Thyroid gland (tissue), 4 donors: ENCODE results near the gene DNAJC1. TPM values are rescaled to one million over a fixed set of nuclear protein-coding genes. Genes with fewer than 3 reads are reported as not detected.

Experiments used
- DNase-seq, 2 donors: peaks; one replicate each; pipeline ENCODE4 v3.0.0-alpha.2; 2019
- H3K27ac ChIP-seq, 3 donors: fragments of 200-600 bp; sonication (generic); 1 replicate in 2 of 3; 2 replicates in 1 of 3; pipeline ENCODE4 v1.5.1; 2016 to 2019; ENCODE audit warnings: mild to moderate bottlenecking in 1 of 3, moderate library complexity in 1 of 3
- H3K27me3 ChIP-seq: fragments of 200-600 bp; sonication (generic); one replicate; pipeline ENCODE4 v1.5.1; 2019
- H3K36me3 ChIP-seq, 2 donors: fragments of 200-600 bp; sonication (generic); one replicate each; pipeline ENCODE4 v1.5.1; 2016 to 2019
- H3K4me1 ChIP-seq, 2 donors: fragments of 200-600 bp; sonication (generic); one replicate each; pipeline ENCODE4 v1.5.1; 2017 to 2019
- H3K4me3 ChIP-seq, 3 donors: fragments of 200-600 bp; sonication (generic); replicated peaks in 1 of 3; 1 replicate in 2 of 3; 2 replicates in 1 of 3; pipeline ENCODE4 v1.5.1; 2016; ENCODE audit warnings: mild to moderate bottlenecking in 1 of 3
- H3K9me3 ChIP-seq: fragments of 200-600 bp; sonication (generic); one replicate; pipeline ENCODE4 v1.5.1; 2017
- CTCF ChIP-seq, 6 experiments: fragments of 200-600 bp in 3 of 6; fragments of 450-650 bp in 3 of 6; sonication (generic) in 3 of 6; IDR thresholded peaks; one replicate each; pipeline ENCODE4 v1.5.1; 2016 to 2019; ENCODE audit warnings: antibody characterized with exemption in 6 of 6, mild to moderate bottlenecking in 2 of 6, inconsistent platforms in 1 of 6, moderate library complexity in 1 of 6
- POLR2A ChIP-seq, 2 donors: fragments of 450-650 bp; IDR thresholded peaks; one replicate each; pipeline ENCODE4 v1.6.1; 2017; ENCODE audit warnings: antibody characterized with exemption in 2 of 2, mild to moderate bottlenecking in 2 of 2, moderate library complexity in 1 of 2
- WGBS, 2 donors: methylation state at CpG; one replicate each; pipeline ENCODE4 v1.1.5; 2017; 5-methylcytosine and 5-hydroxymethylcytosine counted together
- intact Hi-C: fragments of 100-400 bp; cut with DNase I; formaldehyde crosslinking; loops from one replicate; pipeline ENCODE4 v1.15.1; 2023
- total RNA-seq, 4 donors: library from RNA; depleted of rRNA; stranded (reverse); fragments of >200 nt; gene quantifications; one replicate each; pipeline ENCODE4 v1.2.3, GENCODE V29; 2016

DNAJC1 gene
- total RNA-seq, 4 donors from 2014 or later, result 73.4 to 157 (median 95.6) TPM

- H3K4me1 ChIP-seq, result no peaks in the 10 kb centered on the region
- H3K27ac ChIP-seq, result no peak overlapping the region
- no peak for DNase-seq
- no peak overlapping the region for H3K4me3 ChIP-seq
- peaks cover 18 to 19% of the 10 kb centered on the region in 2 donors for H3K36me3 ChIP-seq
- intact Hi-C loops, result no loop called here
- no peaks in the 10 kb centered on the region for H3K27me3 ChIP-seq
- H3K9me3 ChIP-seq, result no peaks in the 10 kb centered on the region
- 74% methylated on average over 4 of the region's 4 CpGs for WGBS, 2 donors
- no peak for TF ChIP-seq CTCF (IDR thresholded peaks at IDR 0.05)
- TF ChIP-seq POLR2A (IDR thresholded peaks at IDR 0.05), result no peak
These were observed 262.5 kb downstream of the DNAJC1 start for GRCh38 chr10:21740989-21741388.

- TF ChIP-seq CTCF (IDR thresholded peaks at IDR 0.05), result no peak
- Histone ChIP-seq H3K4me1 (peaks cover 2 to 4% of the 10 kb centered on the region in 2 donors), H3K9me3 (no peaks in the 10 kb centered on the region), H3K27ac (no peak overlapping the region), H3K4me3 (no peak overlapping the region), H3K27me3 (no peaks in the 10 kb centered on the region), H3K36me3 (peaks cover 9 to 18% of the 10 kb centered on the region in 2 donors)
- WGBS, 2 donors, result 89 to 94% methylated on average over 4 of the region's 4 CpGs
- intact Hi-C loops, result loop anchor here (10.0 kb wide), 1 partner anchor 462 kb away; no protein-coding TSS in a partner anchor
- no peak for DNase-seq
These were observed 266.4 kb downstream of the DNAJC1 start for GRCh38 chr10:21737106-21737505.

GRCh38 chr10:21733710-21734109 lies 269.8 kb downstream of the DNAJC1 start:
- no peaks in the 10 kb centered on the region for H3K9me3 ChIP-seq
- TF ChIP-seq POLR2A (IDR thresholded peaks at IDR 0.05), result no peak
- no peak for TF ChIP-seq CTCF (IDR thresholded peaks at IDR 0.05)
- no peaks in the 10 kb centered on the region for H3K27me3 ChIP-seq
- 78 to 86% methylated on average over 6 of the region's 6 CpGs for WGBS, 2 donors
- intact Hi-C loops, result loop anchor here (5.0 to 10.0 kb wide), 2 partner anchors 231 to 459 kb away; no protein-coding TSS in a partner anchor
- DNase-seq, result no peak
- H3K4me1 ChIP-seq, result peaks cover 3 to 4% of the 10 kb centered on the region in 2 donors
- peaks cover 4 to 11% of the 10 kb centered on the region in 2 donors for H3K36me3 ChIP-seq
- no peak overlapping the region for H3K4me3 ChIP-seq
- H3K27ac ChIP-seq, result no peak overlapping the region

- no peak overlapping the region for H3K27ac ChIP-seq
- peaks cover 4 to 5% of the 10 kb centered on the region in 2 donors for H3K36me3 ChIP-seq
- H3K4me3 ChIP-seq, result no peak overlapping the region
- WGBS, 2 donors, result 37 to 44% methylated on average over 10 of the region's 10 CpGs
- no peaks in the 10 kb centered on the region for H3K27me3 ChIP-seq
- peaks cover 3 to 4% of the 10 kb centered on the region in 2 donors for H3K4me1 ChIP-seq
- DNase-seq, result peak; percentile 51 to 63
- no peaks in the 10 kb centered on the region for H3K9me3 ChIP-seq
- peak in 5 of 6 experiments; percentile 25 to 71 (median 65) for TF ChIP-seq CTCF (IDR thresholded peaks at IDR 0.05)
- TF ChIP-seq POLR2A (IDR thresholded peaks at IDR 0.05), result no peak
- intact Hi-C loops, result loop anchor here (5.0 to 10.0 kb wide), 2 partner anchors 230 to 457 kb away; no protein-coding TSS in a partner anchor
These were observed 271.3 kb downstream of the DNAJC1 start for GRCh38 chr10:21732067-21732772.

- DNase-seq, result no peak
- H3K9me3 ChIP-seq, result no peaks in the 10 kb centered on the region
- intact Hi-C loops, result no loop called here
- no peaks in the 10 kb centered on the region for H3K27me3 ChIP-seq
- peaks cover 0 to under 1% of the 10 kb centered on the region in 2 donors for H3K36me3 ChIP-seq
- WGBS, 2 donors, result 96 to 97% methylated on average over 3 of the region's 3 CpGs
- no peak overlapping the region for H3K27ac ChIP-seq
- no peak overlapping the region for H3K4me3 ChIP-seq
- TF ChIP-seq POLR2A (IDR thresholded peaks at IDR 0.05) (no peak), CTCF (IDR thresholded peaks at IDR 0.05) (no peak)
- H3K4me1 ChIP-seq, result peaks cover 17% of the 10 kb centered on the region in 2 donors
These were observed 274.9 kb downstream of the DNAJC1 start for GRCh38 chr10:21728618-21729017.
